ENCODE measurements around the gene GPR68.

Gene GPR68

DNA sequence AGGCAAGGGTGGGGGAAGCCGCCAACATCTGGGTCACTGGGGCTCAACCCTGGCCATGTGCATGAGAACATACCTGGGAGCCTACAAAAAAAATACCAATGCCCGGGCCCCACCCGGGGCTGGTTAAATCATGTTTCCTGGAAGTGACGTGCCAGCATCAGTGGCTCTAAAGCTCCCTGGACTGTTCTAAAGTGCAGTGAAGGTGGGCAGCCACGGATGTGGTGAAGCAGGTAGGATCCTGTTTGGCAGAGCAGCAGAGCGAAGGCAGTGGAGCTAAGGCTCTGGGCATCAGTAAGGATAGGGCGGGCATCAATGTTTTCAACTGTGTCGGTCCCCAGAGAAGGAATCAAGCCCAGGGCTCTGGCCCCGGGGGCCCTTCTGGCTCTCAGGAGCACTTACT lies 525 bp upstream of the GPR68 start:
- POLR2A ChIA-PET: no interaction called here
- Histone ChIP-seq H3K9me3 (ENCODE audit: control insufficient read depth, insufficient read depth, low read depth, low read length) (no peaks in the 10 kb centered on the region), H3K27ac (ENCODE audit: extremely low read depth, low read depth, low read length) (no peak overlapping the region), H3K4me1 (ENCODE audit: control insufficient read depth, insufficient read depth, low read length) (no peaks in the 10 kb centered on the region), H3K36me3 (ENCODE audit: control insufficient read depth in 2 of 2, insufficient read depth in 1 of 2, low read length in 2 of 2) (no peaks in the 10 kb centered on the region), H3K4me3 (ENCODE audit: low read depth, low read length) (no peak overlapping the region)
- TF ChIP-seq ZNF354C (tag by site-specific recombination; IDR thresholded peaks at IDR 0.05; ENCODE audit: borderline replicate concordance, low read depth) (no peak), ZNF473 (tag by site-specific recombination; IDR thresholded peaks at IDR 0.05) (no peak)
- CTCF ChIA-PET: interaction anchor here (0.6 to 1.2 kb wide), 3 partner anchors 8 to 90 kb away, joined by 3 to 6 read pairs (median 3); no protein-coding TSS in a partner anchor

DNA sequence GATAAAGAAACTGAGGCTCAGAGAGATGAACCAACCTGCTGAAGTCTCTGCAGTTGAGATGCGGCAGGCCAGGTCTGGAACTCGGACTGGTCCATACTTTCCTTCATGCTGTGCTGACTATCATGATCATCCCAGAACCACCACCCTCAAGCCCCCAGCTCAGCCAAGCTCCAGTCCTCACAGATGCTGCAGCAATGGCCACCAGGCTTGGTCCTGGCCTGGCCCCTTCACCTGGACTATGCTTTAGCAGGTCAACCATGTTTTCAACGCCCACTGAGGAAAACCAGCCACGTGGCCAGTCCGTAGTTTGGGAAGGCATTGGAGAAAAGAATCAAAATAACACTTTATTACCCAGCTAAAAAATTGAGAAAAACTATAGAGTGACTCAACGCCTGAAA lies 1.4 kb downstream of the GPR68 start:
- ChIA-PET CTCF (interaction anchor here (0.5 to 1.1 kb wide), 2 partner anchors 66 to 340 kb away, joined by 3 read pairs; no protein-coding TSS in a partner anchor), POLR2A (interaction anchor here (0.5 kb wide), 1 partner anchor 19 kb away, joined by 6 read pairs; no protein-coding TSS in a partner anchor)
- Histone ChIP-seq H3K9me3 (ENCODE audit: control insufficient read depth, insufficient read depth, low read depth, low read length) (no peaks in the 10 kb centered on the region), H3K36me3 (ENCODE audit: control insufficient read depth in 2 of 2, insufficient read depth in 1 of 2, low read length in 2 of 2) (no peaks in the 10 kb centered on the region), H3K27ac (ENCODE audit: extremely low read depth, low read depth, low read length) (no peak overlapping the region), H3K4me3 (ENCODE audit: low read depth, low read length) (no peak overlapping the region), H3K4me1 (ENCODE audit: control insufficient read depth, insufficient read depth, low read length) (no peaks in the 10 kb centered on the region)
- TF ChIP-seq YY1 (tag by site-specific recombination; IDR thresholded peaks at IDR 0.05): no peak
- no peak for TF ChIP-seq GLIS1 (tag by site-specific recombination; IDR thresholded peaks at IDR 0.05)
- no peak for TF ChIP-seq ZNF16 (tag by site-specific recombination; IDR thresholded peaks at IDR 0.05; ENCODE audit: low read depth)
- TF ChIP-seq ZNF184 (tag by site-specific recombination; IDR thresholded peaks at IDR 0.05): no peak
- TF ChIP-seq, protein P1, sequence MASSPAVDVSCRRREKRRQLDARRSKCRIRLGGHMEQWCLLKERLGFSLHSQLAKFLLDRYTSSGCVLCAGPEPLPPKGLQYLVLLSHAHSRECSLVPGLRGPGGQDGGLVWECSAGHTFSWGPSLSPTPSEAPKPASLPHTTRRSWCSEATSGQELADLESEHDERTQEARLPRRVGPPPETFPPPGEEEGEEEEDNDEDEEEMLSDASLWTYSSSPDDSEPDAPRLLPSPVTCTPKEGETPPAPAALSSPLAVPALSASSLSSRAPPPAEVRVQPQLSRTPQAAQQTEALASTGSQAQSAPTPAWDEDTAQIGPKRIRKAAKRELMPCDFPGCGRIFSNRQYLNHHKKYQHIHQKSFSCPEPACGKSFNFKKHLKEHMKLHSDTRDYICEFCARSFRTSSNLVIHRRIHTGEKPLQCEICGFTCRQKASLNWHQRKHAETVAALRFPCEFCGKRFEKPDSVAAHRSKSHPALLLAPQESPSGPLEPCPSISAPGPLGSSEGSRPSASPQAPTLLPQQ (tag by site-specific recombination; IDR thresholded peaks at IDR 0.05): no peak

DNA sequence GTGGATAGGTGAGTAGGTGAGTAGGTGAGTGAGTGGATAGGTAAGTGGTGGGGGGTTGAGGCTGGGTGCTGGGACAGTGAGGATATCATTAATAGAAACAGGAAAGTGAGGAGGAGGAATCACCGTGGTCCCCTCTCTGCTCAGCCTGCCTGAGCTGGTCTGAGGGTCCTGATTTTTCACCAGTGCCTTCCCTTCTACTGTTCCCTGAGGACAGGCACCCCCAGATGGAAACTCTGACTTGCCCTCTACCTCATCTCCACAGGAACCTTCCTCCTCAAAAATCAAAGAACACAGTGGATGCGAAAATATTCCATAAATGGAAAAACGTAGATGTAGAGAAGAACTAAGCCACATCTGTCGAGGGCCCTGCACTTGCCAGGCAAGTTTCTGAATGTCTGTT lies 1.9 kb downstream of the GPR68 start:
- POLR2A ChIA-PET: interaction anchor here (0.5 kb wide), 1 partner anchor 19 kb away, joined by 6 read pairs; no protein-coding TSS in a partner anchor
- Histone ChIP-seq H3K4me3 (ENCODE audit: low read depth, low read length) (no peak overlapping the region), H3K27ac (ENCODE audit: extremely low read depth, low read depth, low read length) (no peak overlapping the region), H3K36me3 (ENCODE audit: control insufficient read depth in 2 of 2, insufficient read depth in 1 of 2, low read length in 2 of 2) (no peaks in the 10 kb centered on the region), H3K9me3 (ENCODE audit: control insufficient read depth, insufficient read depth, low read depth, low read length) (no peaks in the 10 kb centered on the region), H3K4me1 (ENCODE audit: control insufficient read depth, insufficient read depth, low read length) (no peaks in the 10 kb centered on the region)
- TF ChIP-seq ZNF311 (tag by site-specific recombination; IDR thresholded peaks at IDR 0.05; ENCODE audit: borderline replicate concordance) (no peak), EGR2 (tag by site-specific recombination; IDR thresholded peaks at IDR 0.05; ENCODE audit: low read depth) (peak; percentile 17; the same call in 1 of the 2 replicates)
- CTCF ChIA-PET: interaction anchor here (0.5 to 1.1 kb wide), 2 partner anchors 65 to 339 kb away, joined by 3 read pairs; no protein-coding TSS in a partner anchor

DNA sequence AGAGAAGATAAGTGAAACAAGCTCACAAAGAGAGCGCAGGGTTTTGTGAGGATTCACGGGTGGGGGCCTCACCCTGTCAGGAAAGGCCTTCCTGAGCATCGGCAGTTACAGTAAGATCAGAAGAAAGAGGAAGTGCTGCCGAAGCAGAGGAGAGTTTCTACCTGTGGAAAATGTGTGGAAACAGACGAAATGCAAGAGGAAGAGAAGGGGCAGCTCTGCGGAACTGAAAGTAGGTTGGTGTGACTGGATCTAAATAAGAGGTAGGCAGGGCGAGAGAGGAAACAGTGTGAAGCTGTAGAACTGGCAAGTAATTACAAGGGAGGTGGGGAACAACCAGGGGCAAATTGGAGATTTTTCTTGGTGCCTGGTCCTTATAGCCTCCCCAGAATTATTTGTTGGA lies 2.6 kb downstream of the GPR68 start:
- Histone ChIP-seq H3K4me3 (ENCODE audit: low read depth, low read length) (no peak overlapping the region), H3K9me3 (ENCODE audit: control insufficient read depth, insufficient read depth, low read depth, low read length) (no peaks in the 10 kb centered on the region), H3K27ac (ENCODE audit: extremely low read depth, low read depth, low read length) (no peak overlapping the region), H3K4me1 (ENCODE audit: control insufficient read depth, insufficient read depth, low read length) (no peaks in the 10 kb centered on the region), H3K36me3 (ENCODE audit: control insufficient read depth in 2 of 2, insufficient read depth in 1 of 2, low read length in 2 of 2) (no peaks in the 10 kb centered on the region)
- CTCF ChIA-PET: no interaction called here
- POLR2A ChIA-PET: no interaction called here
- TF ChIP-seq ZNF548 (tag by site-specific recombination; IDR thresholded peaks at IDR 0.05) (no peak), ZNF211 (tag by site-specific recombination; IDR thresholded peaks at IDR 0.05; ENCODE audit: low read depth) (no peak), ZFP37 (tag by site-specific recombination; IDR thresholded peaks at IDR 0.05) (no peak), GLI4 (tag by site-specific recombination; IDR thresholded peaks at IDR 0.05) (no peak), ZNF433 (tag by site-specific recombination; IDR thresholded peaks at IDR 0.05; ENCODE audit: low read depth) (no peak), ZNF221 (tag by site-specific recombination; IDR thresholded peaks at IDR 0.05; ENCODE audit: borderline replicate concordance) (no peak), SP3 (tag by site-specific recombination; IDR thresholded peaks at IDR 0.05) (no peak)
- TF ChIP-seq, protein P2, sequence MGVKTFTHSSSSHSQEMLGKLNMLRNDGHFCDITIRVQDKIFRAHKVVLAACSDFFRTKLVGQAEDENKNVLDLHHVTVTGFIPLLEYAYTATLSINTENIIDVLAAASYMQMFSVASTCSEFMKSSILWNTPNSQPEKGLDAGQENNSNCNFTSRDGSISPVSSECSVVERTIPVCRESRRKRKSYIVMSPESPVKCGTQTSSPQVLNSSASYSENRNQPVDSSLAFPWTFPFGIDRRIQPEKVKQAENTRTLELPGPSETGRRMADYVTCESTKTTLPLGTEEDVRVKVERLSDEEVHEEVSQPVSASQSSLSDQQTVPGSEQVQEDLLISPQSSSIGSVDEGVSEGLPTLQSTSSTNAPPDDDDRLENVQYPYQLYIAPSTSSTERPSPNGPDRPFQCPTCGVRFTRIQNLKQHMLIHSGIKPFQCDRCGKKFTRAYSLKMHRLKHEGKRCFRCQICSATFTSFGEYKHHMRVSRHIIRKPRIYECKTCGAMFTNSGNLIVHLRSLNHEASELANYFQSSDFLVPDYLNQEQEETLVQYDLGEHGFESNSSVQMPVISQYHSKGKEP (tag by site-specific recombination; IDR thresholded peaks at IDR 0.05): no peak
- TF ChIP-seq, protein P3, sequence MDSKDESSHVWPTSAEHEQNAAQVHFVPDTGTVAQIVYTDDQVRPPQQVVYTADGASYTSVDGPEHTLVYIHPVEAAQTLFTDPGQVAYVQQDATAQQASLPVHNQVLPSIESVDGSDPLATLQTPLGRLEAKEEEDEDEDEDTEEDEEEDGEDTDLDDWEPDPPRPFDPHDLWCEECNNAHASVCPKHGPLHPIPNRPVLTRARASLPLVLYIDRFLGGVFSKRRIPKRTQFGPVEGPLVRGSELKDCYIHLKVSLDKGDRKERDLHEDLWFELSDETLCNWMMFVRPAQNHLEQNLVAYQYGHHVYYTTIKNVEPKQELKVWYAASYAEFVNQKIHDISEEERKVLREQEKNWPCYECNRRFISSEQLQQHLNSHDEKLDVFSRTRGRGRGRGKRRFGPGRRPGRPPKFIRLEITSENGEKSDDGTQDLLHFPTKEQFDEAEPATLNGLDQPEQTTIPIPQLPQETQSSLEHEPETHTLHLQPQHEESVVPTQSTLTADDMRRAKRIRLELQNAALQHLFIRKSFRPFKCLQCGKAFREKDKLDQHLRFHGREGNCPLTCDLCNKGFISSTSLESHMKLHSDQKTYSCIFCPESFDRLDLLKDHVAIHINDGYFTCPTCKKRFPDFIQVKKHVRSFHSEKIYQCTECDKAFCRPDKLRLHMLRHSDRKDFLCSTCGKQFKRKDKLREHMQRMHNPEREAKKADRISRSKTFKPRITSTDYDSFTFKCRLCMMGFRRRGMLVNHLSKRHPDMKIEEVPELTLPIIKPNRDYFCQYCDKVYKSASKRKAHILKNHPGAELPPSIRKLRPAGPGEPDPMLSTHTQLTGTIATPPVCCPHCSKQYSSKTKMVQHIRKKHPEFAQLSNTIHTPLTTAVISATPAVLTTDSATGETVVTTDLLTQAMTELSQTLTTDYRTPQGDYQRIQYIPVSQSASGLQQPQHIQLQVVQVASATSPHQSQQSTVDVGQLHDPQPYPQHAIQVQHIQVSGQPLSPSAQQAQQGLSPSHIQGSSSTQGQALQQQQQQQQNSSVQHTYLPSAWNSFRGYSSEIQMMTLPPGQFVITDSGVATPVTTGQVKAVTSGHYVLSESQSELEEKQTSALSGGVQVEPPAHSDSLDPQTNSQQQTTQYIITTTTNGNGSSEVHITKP (tag by site-specific recombination; IDR thresholded peaks at IDR 0.05): no peak
- TF ChIP-seq, protein P4, sequence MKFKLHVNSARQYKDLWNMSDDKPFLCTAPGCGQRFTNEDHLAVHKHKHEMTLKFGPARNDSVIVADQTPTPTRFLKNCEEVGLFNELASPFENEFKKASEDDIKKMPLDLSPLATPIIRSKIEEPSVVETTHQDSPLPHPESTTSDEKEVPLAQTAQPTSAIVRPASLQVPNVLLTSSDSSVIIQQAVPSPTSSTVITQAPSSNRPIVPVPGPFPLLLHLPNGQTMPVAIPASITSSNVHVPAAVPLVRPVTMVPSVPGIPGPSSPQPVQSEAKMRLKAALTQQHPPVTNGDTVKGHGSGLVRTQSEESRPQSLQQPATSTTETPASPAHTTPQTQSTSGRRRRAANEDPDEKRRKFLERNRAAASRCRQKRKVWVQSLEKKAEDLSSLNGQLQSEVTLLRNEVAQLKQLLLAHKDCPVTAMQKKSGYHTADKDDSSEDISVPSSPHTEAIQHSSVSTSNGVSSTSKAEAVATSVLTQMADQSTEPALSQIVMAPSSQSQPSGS (tag by site-specific recombination; IDR thresholded peaks at IDR 0.05; ENCODE audit: low read depth): no peak
